Stimulated activated CD8-positive, alpha-beta memory T cell treated with anti-CD3 and anti-CD28 coated beads, Interleukin-12 subunit alpha, Interleukin-12 subunit beta, amount 100 ng/mL, for 24 hours (primary cell): Measurements from ENCODE around the gene ADAP2.
"Not testable (repeated sequence)": the region's sequence is repeated elsewhere in the genome, so short reads cannot be mapped to it uniquely, and the experiment has no call there.

Experiments
- DNase-seq: peaks from one replicate; pipeline ENCODE4 v3.0.0-alpha.2; 2020; ENCODE audit errors: extremely low read depth

ADAP2 gene

DNA sequence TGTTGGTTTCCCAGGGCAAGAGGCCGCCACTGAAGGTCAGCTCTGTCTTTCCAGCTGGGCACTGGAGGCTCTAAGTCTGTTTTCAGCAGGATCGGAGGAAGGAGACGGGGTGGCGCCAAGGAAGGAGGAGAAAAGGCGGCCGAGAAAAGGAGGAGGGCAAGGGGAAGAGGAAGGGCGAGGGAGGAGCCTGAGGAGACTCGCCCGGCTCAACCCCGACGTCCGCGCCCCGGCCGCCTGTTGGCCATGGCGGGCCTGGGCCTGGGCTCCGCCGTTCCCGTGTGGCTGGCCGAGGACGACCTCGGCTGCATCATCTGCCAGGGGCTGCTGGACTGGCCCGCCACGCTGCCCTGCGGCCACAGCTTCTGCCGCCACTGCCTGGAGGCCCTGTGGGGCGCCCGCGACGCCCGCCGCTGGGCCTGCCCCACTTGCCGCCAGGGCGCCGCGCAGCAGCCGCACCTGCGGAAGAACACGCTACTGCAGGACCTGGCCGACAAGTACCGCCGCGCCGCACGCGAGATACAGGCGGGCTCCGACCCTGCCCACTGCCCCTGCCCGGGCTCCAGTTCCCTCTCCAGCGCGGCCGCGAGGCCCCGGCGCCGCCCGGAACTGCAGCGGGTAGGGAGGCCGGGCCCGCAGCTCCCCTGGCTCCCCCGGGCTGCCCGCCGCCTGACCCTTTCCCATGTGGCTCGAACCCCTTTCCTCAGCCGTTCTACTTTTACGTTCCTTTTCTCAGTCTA, 49.3 kb downstream of the ADAP2 start, which contains the start of gene RNF135:
Gene RNF135, plus strand, starts transcription at position 209 of the 737 bp plus-strand sequence. Its CDS starts 35 bp downstream, at position 244.
- no peak for DNase-seq

DNA sequence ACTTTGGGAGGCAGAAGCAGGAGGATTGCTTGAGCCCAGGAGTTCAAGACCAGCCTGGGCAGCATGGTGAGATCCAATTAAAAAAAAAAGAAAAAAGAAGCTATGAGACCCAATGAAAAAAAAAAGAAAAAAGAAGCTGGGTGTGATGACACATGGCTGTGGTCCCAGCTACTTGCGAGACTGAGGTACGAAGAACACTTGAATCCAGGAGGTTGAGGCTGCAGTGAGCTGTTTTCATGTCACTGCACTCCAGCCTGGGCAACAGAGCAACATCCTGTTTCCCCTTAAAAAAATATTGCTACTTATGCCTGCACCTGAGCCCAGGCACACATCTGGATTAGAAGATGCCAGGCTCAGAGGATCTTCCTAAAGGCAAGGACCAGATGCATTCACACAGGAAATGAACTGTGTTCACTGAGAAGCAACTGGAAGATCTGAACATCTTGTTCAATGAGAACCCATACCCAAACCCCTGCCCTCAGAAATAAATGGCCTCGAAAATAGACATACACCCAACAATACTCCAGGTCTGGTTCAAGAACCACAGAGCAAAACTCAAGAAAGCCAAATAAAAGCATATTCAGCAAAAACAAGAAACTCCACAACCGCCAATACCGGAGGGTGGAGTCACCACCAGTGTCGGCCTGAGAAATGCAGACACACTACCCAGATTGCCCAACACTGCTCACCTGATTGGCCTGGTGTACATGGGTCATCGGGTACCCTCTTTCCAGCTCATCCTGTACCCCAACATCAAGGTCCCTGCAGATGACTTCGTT, 53.5 kb downstream of the ADAP2 start:
- DNase-seq = no peak

DNA sequence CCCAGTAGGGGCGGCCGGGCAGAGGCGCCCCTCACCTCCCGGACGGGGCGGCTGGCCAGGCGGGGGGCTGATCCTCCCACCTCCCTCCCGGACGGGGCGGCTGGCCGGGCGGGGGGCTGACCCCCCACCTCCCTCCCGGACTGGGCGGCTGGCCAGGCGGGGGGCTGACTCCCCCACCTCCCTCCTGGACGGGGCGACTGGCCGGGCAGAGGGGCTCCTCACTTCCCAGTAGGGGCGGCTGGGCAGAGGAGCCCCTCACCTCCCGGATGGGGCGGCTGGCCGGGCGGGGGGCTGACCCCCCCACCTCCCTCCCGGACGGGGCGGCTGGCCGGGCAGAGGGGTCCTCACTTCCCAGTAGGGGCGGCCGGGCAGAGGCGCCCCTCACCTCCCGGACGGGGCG, 58.2 kb downstream of the ADAP2 start:
- DNase-seq = not testable (repeated sequence)

DNA sequence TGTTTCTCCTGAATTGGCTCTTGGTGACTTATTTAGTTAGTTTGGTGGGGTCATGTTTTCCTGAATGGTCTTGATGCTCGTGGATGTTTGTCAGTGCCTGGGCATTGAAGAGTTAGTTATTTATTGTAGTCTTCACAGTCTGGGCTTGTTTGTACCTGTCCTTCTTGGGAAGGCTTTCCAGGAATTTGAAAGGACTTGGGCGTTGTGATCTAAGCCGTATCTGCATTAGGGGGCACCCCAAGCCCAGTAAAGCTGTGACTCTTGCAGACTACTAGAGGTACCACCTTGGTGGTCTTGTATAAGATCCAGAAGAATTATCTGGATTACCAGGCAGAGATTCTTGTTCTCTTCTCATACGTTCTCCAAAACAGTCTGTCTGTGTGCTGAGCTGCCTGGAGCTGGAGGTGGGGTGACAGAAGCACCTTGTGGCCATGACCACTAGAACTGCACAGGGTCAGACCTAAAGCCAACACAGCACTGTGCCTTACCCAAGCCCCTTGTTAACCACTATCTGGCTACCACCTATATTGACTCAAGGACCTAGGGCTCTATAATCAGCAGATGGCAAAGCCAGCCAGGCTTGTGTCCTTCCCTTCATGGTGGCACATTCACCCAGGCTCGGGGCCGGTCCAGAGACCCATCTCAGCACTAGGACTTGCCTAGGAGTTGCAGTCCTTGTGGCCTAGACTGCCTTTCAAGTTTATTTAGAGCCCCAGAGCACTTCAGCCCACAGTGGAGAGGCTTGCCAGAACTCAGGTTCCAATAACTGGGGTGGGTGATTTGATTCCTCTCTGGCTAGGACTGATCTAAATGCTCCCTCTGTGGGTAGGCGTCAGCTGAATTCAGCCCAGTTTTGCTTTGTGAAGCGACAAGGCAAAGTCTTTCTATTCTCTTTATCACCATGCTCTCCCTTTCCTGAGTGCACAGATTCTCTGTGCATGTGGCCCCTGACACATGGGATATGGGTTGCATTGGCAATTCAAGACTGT, 60.1 kb downstream of the ADAP2 start:
- no peak for DNase-seq

DNA sequence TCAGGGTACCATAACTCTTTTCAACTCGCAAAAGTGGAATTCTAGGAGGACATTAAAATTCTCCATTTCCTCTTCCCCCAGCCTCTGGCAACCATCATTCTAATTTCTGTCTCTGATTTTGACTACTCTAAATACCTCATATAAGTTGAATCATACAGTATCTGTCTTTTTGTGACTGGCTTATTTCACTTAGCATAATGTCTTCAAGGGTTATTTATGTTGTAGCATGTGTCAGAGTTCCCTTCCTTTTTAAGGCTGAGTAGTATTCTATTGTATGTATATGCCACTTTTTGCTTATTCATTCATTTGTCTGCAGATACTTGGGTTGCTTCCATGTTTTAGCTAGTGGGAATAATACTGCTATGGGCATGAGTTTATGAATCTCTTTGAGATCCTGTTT, 61.1 kb downstream of the ADAP2 start:
- no peak for DNase-seq

DNA sequence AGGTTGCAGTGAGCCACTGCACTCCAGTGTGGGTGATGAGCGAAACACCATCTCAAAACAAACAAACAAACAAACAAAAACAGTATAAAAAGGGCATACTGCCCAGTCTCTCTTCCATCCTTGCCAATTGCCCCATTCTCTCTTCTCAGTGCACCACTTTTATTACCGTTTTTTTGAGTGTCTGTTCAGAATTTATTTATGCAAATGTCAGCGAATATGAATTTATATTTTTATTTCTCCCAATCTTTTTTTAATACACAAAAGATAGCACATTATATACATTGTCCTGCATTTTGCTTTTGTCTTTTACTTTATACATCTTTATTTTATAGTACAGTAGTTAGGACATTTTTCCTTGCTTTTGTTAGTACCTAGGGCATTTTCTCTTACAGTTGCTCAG, 68.7 kb downstream of the ADAP2 start:
- no peak for DNase-seq

DNA sequence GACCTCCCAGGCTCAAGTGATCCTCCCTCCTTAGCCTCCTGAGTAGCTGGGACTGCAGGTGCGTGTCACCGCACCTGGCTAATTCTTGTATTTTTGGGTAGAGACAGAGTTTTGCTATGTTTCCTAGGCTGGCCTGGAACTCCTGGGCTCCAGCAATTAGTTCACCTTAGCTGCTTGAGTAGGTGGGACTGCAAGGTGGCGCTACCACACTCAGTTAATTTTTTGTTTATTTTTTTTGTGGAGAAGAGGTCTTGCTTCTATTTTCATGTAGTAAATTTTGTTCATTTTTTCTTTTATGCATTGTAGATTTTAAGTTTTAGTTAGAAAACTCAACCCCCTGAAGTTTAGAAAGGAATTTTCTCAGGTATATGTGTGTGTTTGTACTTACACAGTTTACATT, 70.8 kb downstream of the ADAP2 start:
- no peak for DNase-seq

DNA sequence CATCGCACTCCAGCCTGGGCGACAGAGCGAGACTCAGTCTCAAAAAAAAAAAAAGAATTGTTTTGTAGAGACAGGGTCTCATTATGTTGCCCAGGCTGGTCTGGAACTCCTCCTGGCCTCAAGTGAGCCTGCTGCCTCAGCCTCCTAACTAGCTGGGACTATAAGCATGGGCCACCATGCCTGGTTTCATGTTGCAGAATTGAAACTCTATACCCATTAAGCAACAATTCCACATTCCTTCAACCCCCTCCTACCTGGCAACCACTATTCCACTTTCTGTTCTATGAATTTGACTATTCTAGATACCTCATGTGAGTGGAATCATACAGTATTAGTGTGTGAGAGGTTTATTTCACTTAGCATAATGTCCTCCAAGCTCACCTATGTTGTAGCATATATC, 73.6 kb downstream of the ADAP2 start:
- no peak for DNase-seq

DNA sequence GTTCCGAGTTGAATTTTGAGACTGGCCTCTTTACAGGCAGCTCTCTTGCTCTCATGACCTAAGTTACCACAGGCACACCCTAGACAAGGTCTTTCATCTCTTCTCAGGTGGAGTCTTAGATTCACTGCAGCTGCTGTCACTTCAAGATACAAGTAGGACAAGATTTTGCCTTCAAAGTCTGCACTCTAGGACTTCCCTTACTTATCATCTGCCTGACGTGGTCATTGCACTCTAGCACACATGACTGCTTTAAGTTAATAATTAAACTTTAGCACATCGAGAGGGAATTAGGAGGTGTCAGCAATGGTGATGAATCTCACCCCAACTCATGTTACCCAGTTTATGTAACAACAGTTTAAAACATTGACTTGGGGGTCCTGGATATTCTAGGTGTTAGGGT, 74.7 kb downstream of the ADAP2 start:
- DNase-seq = no peak

DNA sequence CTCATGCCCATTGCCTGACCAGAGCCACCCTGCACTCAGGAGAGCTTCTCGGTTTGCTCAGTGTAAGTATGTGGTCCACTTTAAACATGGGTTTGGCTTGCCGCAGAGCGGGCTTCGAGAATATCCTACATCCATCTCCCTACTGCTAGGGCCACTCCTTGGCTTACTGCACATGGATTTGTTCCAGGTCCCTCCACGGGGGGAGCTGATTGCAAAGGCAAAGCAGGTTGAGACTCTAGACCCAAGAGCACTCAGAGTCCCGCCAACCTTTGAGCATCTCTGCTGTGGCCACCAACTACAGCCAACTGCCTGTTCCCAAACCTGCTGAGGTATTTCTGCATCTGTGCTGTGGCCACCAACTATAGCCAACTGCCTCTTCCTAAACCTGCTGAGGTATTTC, 75.5 kb downstream of the ADAP2 start:
- DNase-seq = no peak

DNA sequence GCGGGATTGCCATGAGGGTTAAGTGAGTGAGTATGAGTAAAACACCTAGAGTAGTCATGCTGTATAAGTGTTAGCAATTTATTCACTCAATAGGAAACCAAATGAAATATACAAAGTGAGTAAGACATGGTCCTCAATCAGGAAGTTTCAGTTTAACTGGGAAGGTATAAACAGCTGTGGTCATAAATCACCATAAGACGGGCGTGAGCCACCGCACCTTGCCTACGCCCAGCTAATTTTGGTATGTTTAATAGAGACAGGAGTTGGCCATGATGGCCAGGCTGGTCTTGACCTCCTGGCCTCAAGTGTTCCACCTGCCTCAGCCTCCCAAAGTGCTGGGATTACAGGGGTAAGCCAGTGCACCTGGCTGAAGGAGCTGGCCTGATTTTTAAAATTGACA, 76.1 kb downstream of the ADAP2 start:
- DNase-seq = no peak

DNA sequence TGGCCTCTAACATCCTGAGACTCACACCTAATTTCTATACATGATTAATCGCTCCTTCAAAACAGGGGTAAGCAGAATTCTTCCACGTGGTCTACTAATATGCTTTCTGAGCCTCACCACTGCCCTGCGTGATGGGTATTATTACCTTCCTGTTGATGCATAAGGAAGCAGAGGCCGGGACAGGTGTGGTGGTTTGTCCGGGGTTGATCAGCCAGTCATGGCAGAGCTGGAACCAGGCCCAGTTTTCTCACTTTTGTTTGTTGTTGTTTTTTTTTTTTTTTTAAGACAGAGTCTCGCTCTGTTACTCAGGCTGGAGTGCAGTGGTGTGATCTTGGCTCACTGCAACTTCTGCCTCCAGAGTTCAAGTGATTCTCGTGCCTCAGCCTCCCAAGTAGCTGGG, 80.3 kb downstream of the ADAP2 start:
- no peak for DNase-seq

DNA sequence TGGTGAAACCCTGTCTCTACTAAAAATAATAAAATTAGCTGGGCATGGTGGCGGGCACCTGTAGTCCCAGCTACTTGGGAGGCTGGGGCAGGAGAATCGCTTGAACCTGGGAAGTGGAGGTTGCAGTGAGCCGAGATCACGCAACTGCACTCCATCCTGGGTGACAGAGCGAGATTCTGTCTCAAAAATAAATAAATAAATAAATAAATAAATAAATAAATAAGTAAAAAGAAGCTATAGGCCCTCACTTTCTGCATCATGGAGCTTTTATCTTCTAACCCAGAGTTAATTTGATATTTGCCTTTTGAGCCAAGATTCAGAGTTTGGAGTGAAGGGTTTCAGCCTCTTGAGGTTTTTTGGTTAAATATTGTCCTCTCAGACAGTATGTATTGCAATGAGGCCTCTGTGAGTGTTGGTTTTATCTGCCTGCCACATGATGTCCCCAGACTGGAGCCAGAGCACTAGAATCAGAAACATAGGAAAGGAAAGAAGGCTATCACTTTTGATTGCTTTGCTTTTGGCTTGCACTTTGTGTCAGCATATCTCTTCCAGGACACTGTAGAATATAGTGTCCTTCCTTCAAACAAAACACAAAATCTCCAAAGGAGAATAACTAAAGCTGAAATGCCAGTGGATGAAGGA, 81.6 kb downstream of the ADAP2 start:
- DNase-seq = no peak

DNA sequence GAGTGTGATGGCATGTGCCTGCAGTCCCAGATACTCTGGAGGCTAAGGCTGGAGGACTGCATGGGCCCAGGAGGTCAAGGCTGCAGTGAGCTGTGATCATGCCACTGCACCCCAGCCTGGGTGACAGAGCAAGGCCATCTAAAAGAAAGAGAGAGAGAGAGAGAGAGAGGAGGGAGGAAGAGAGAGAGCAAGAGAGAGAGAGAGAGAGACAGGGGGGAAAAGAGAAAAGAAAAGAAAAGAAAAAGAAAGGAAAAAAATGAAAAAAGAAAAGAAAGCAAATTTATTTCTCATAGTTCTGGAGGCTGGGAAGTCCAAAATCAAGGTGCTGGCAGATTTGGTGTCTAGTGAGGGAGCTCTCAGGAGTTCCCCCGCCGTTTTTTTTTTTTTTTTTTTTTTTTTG, 82.4 kb downstream of the ADAP2 start:
- DNase-seq = no peak

DNA sequence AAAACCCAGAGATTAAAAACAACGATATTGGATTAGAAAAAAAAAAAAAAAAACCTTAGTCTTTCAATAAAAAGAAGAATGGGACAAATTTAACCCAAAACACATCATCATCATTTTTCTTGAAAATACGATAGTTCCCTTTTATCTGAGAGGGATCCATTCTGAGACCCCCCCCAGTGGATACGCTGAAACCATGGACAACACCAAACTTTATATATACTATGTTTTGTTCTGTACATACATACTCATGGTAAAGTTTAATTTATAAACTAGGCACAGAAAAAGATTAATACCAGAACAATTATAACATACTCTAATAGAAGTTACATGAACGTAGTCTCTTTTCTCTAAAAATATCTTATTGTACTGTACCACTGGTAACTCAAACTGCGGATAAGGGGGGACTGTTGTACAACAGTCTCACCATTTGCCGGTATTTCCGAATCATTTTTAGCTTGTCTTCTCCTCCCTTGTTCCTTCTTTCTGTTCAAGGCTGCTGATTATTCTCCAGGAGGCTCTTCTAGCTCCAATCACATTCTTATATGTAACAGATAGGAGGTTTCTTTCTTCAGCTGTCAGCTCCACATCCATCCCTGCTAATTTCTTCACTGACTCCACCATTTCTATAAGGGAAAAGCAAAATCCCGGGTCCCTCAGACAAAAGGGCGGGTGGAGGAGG, 86.1 kb downstream of the ADAP2 start:
- DNase-seq = no peak

DNA sequence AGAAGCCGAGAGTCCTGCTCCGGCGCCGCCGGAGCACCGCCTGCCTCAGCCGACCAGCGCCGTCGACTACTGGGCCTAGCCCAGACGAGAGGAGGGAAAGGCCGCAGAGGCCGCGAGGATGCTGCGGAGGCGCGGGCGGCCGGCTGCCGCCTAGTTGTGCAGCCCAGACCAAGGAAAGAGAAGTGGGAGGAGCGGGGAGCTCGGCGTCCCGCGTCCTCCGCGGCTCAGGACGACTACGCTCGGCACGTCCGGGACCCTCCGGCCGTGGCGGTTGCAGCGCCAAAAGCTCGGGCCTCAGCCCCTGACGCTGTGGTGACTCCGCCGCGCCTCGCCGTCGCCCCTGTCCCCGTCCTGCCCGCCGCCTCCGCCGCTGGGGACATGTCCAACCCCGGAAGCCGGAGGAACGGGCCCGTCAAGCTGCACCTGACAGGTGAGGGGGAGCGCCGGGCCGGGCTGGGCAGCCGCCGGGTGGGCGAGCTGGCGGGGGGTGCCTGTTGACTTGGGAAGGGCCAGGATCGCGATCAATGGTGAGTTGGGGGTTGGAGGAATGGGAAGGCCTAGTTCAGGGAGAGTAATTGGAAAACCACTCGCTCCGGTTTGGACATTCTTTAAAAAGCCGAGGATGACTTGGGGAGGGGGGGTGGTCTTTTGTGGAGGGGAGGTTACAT, 86.8 kb downstream of the ADAP2 start:
- DNase-seq = no peak
